GM19395 (cell line): ENCODE results near the gene PDZD4.

Source experiments
- ATAC-seq: cut with Tn5 transposase; IDR thresholded peaks from one replicate; pipeline ENCODE4 v1.9.1; 2021; ENCODE audit warnings: mild to moderate bottlenecking, moderate library complexity; ENCODE audit not compliant: unreplicated experiment

The PDZD4 gene

GRCh38 chrX:153814591-153815315 is 15.6 kb downstream of the PDZD4 start:
- ATAC-seq: no peak

- ATAC-seq: no peak
Observed at GRCh38 chrX:153813161-153813560, 17.2 kb downstream of the PDZD4 start.

GRCh38 chrX:153812220-153812619 is 18.1 kb downstream of the PDZD4 start:
- no peak for ATAC-seq

GRCh38 chrX:153807976-153808375 is 22.4 kb downstream of the PDZD4 start:
- no peak for ATAC-seq

- no peak for ATAC-seq
Observed at GRCh38 chrX:153806999-153807575, 23.3 kb downstream of the PDZD4 start.

GRCh38 chrX:153805436-153805835 is 24.9 kb downstream of the PDZD4 start:
- ATAC-seq: no peak

GRCh38 chrX:153804621-153805020 is 25.7 kb downstream of the PDZD4 start:
- no peak for ATAC-seq

- no peak for ATAC-seq
Observed at GRCh38 chrX:153804100-153804595, 26.2 kb downstream of the PDZD4 start.

GRCh38 chrX:153803211-153804099 is 26.9 kb downstream of the PDZD4 start:
- ATAC-seq: no peak

- no peak for ATAC-seq
Observed at GRCh38 chrX:153802513-153803045, 27.8 kb downstream of the PDZD4 start.

- no peak for ATAC-seq
Observed at GRCh38 chrX:153801669-153802068, 28.7 kb downstream of the PDZD4 start.

- ATAC-seq: no peak
Observed at GRCh38 chrX:153800746-153801145, 29.6 kb downstream of the PDZD4 start.

GRCh38 chrX:153800177-153800722 is 30.1 kb downstream of the PDZD4 start:
- ATAC-seq: no peak

GRCh38 chrX:153799326-153799725 is 31.0 kb downstream of the PDZD4 start:
- no peak for ATAC-seq

GRCh38 chrX:153797415-153798015 is 32.8 kb downstream of the PDZD4 start:
- no peak for ATAC-seq

GRCh38 chrX:153794897-153795816 is 35.2 kb downstream of the PDZD4 start:
- ATAC-seq: no peak

- ATAC-seq: peak; percentile 88
Observed at GRCh38 chrX:153794018-153794896, 36.1 kb downstream of the PDZD4 start, which contains the start of the genes IDH3G and SSR4. Gene IDH3G (minus strand): TSS chrX:153794375. CDS start chrX:153794326, 49 bp downstream. Gene SSR4 (plus strand): TSS chrX:153794668. CDS start chrX:153794688, 20 bp downstream.

- no peak for ATAC-seq
Observed at GRCh38 chrX:153793291-153793690, 37.1 kb downstream of the PDZD4 start.
